Vagina (tissue), 2 donors: ENCODE measurements around the gene STOX2.

ENCODE experiments used
- CTCF ChIP-seq, 3 experiments: fragments of 450-650 bp in 2 of 3; fragments of 200-600 bp in 1 of 3; sonication (generic) in 1 of 3; IDR thresholded peaks; one replicate each; pipeline ENCODE4 v1.5.1; 2017 to 2019; ENCODE audit warnings: antibody characterized with exemption in 3 of 3, mild to moderate bottlenecking in 2 of 3, moderate library complexity in 2 of 3
- POLR2A ChIP-seq, 2 donors: fragments of 450-650 bp; IDR thresholded peaks; one replicate each; pipeline ENCODE4 v1.6.1; 2017; ENCODE audit warnings: antibody characterized with exemption in 2 of 2, mild to moderate bottlenecking in 2 of 2, moderate library complexity in 2 of 2
- POLR2AphosphoS5 ChIP-seq, 2 donors: sonication (generic); formaldehyde crosslinking; IDR thresholded peaks; one replicate each; pipeline ENCODE4 v1.9.0; 2017; ENCODE audit warnings: antibody characterized with exemption in 2 of 2, mild to moderate bottlenecking in 2 of 2, low read depth in 1 of 2; ENCODE audit not compliant: insufficient read depth in 1 of 2

- no peak for TF ChIP-seq POLR2AphosphoS5 (IDR thresholded peaks at IDR 0.05; ENCODE audit: insufficient read depth in 1 of 2, low read depth in 1 of 2)
- TF ChIP-seq CTCF (IDR thresholded peaks at IDR 0.05), result no peak
- TF ChIP-seq POLR2A (IDR thresholded peaks at IDR 0.05), result no peak
These were observed 119.5 kb downstream of the STOX2 start for GRCh38 chr4:184024637-184025036.
